Measurements from ENCODE around the gene ZNF451. TPM values are rescaled to one million over a fixed set of nuclear protein-coding genes. Genes with fewer than 3 reads are reported as not detected.

The ZNF451 gene
- total RNA-seq, 2 donors from 2014 or later = 32.3 to 68.6 TPM

DNA sequence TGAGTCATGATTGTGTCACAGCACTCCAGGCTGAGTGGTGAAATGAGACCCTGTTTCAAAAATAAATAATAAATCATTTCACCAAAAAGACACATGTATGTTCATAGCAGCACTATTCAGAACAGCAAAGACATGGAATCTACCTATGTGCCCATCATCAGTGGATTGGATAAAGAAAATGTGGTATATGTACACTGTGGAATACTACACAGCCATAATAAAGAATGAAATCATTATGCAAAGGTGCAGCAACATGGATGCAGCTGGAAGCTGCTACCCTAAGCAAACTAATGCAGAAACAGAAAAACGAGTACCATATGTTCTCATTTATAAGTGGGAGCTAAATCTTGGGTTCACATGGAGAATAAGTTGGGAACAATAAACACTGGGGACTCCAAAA lies 33.1 kb downstream of the ZNF451 start:
- H3K4me3 ChIP-seq = no peak overlapping the region
- H3K36me3 ChIP-seq = no peaks in the 10 kb centered on the region
- no peaks in the 10 kb centered on the region for H3K9me3 ChIP-seq
- TF ChIP-seq POLR2A (IDR thresholded peaks at IDR 0.05) (no peak), POLR2AphosphoS5 (IDR thresholded peaks at IDR 0.05) (no peak), CTCF (IDR thresholded peaks at IDR 0.05) (no peak)
- no peak for DNase-seq (ENCODE audit: low spot score)
- intact Hi-C loops (cut with DNase I) = no loop called here
- H3K27me3 ChIP-seq (replicated peaks; ENCODE audit: insufficient read depth) = no peaks in the 10 kb centered on the region
- H3K4me1 ChIP-seq (replicated peaks) = no peaks in the 10 kb centered on the region
- 92% methylated on average over 1 of the region's 1 CpG for WGBS
- H3K27ac ChIP-seq = no peak overlapping the region

DNA sequence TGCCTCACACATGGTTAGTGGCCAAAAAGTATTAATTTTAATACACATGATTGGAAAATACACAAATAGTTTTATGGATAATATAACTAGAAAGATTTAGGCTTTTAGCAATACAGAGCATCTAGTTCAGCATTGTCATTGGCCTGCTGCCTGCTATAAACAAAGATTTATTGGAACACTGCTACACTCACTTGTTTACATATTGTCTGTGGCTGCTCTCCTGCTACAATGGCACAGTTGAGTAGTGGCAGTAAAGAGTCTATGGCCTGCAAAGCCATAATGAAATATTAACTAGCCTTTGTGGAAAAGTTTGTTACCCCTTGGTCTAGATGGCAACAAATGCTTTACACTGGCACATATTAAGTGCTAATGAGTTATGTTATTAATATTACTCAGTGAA lies 37.8 kb downstream of the ZNF451 start:
- no peaks in the 10 kb centered on the region for H3K36me3 ChIP-seq
- no peak overlapping the region for H3K27ac ChIP-seq
- peak; percentile 81 for TF ChIP-seq POLR2AphosphoS5 (IDR thresholded peaks at IDR 0.05)
- no peak for TF ChIP-seq CTCF (IDR thresholded peaks at IDR 0.05)
- H3K4me1 ChIP-seq (replicated peaks) = no peaks in the 10 kb centered on the region
- no peaks in the 10 kb centered on the region for H3K9me3 ChIP-seq
- intact Hi-C loops (cut with DNase I) = no loop called here
- DNase-seq (ENCODE audit: low spot score) = peak; percentile 63
- H3K27me3 ChIP-seq (replicated peaks; ENCODE audit: insufficient read depth) = no peaks in the 10 kb centered on the region
- H3K4me3 ChIP-seq = no peak overlapping the region

GRCh38 chr6:57130661-57131177 lies 40.7 kb downstream of the ZNF451 start:
- Histone ChIP-seq H3K9me3 (no peaks in the 10 kb centered on the region), H3K27me3 (replicated peaks; ENCODE audit: insufficient read depth) (no peaks in the 10 kb centered on the region), H3K36me3 (no peaks in the 10 kb centered on the region), H3K4me3 (no peak overlapping the region), H3K27ac (no peak overlapping the region), H3K4me1 (replicated peaks) (no peaks in the 10 kb centered on the region)
- TF ChIP-seq POLR2AphosphoS5 (IDR thresholded peaks at IDR 0.05) (no peak), POLR2A (IDR thresholded peaks at IDR 0.05) (no peak), CTCF (IDR thresholded peaks at IDR 0.05) (no peak)
- no peak for DNase-seq (ENCODE audit: low spot score)
- intact Hi-C loops (cut with DNase I) = no loop called here

DNA sequence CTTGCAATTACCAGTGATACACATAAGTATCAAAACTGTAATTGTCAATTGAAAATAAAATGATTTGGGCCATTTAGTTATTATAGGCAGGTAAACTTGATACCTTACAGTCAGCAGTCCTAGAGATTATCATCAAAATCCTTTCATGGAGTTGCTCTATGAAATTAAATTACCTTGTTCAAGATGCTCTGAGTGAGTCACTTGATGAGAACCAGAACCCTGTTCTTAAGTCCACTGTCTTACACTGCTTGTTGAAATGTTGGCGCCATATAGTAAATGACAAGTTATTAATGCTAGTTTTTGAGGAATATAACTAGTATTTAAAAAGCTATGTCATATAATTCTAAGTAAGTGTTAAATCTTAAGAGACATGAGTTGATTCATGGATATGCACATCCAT lies 45.0 kb downstream of the ZNF451 start:
- intact Hi-C loops (cut with DNase I) = no loop called here

More for the DNA sequence above, 45.0 kb downstream of the ZNF451 start:
- no peaks in the 10 kb centered on the region for H3K9me3 ChIP-seq
- H3K36me3 ChIP-seq = no peaks in the 10 kb centered on the region
- H3K27ac ChIP-seq = no peak overlapping the region
- no peaks in the 10 kb centered on the region for H3K27me3 ChIP-seq (replicated peaks; ENCODE audit: insufficient read depth)
- H3K4me3 ChIP-seq = no peak overlapping the region
- H3K4me1 ChIP-seq (replicated peaks) = no peaks in the 10 kb centered on the region
- 100% methylated on average over 1 of the region's 1 CpG for WGBS
- TF ChIP-seq POLR2A (IDR thresholded peaks at IDR 0.05) (no peak), POLR2AphosphoS5 (IDR thresholded peaks at IDR 0.05) (no peak), CTCF (IDR thresholded peaks at IDR 0.05) (no peak)
- DNase-seq (ENCODE audit: low spot score) = no peak

All from prostate gland (tissue), 2 donors.